ENCODE data around the gene FTH1. TPM values are rescaled to one million over a fixed set of nuclear protein-coding genes. Genes with fewer than 3 reads are reported as not detected.

The FTH1 gene
- total RNA-seq, 3 donors from 2014 or later: 351 to 505 (median 363) TPM

DNA sequence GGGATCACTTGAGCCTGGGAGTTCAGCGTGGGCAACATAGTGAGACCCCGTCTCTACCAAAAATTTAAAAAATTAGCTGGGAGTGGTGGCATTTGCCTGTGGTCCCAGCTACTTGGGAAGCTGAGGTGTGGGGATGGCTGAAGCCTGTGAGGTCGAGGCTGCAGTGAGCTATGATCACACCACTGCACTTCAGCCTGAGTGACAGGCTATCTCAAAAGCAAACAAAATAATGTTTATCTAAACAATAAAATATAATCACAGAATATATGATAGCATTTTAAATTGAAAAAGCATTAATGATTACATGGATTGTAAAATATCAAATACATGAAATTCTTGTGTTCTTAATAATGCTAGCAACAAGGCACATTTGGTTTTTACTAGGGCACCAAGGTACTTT is 14.6 kb downstream of the FTH1 start:
- no peak overlapping the region for H3K4me3 Mint-ChIP-seq
- DNase-seq: no peak
- no peaks in the 10 kb centered on the region for H3K9me3 Mint-ChIP-seq
- H3K4me1 Mint-ChIP-seq (ENCODE audit: low read depth): peaks cover 2% of the 10 kb centered on the region
- peaks cover 25% of the 10 kb centered on the region for H3K27me3 Mint-ChIP-seq (ENCODE audit: low read depth)
- H3K36me3 Mint-ChIP-seq (ENCODE audit: insufficient read depth): no peaks in the 10 kb centered on the region
- ATAC-seq: no peak

- no peaks in the 10 kb centered on the region for H3K36me3 Mint-ChIP-seq (ENCODE audit: insufficient read depth)
- no peak overlapping the region for H3K4me3 Mint-ChIP-seq
Observed at GRCh38 chr11:61951484-61952135, 15.8 kb downstream of the FTH1 start.

GRCh38 chr11:61950035-61950547 is 17.3 kb downstream of the FTH1 start, which contains the start of gene BEST1:
TSS of gene BEST1 (plus strand) at chr11:61950351. CDS start at chr11:61951807, 1,456 bp downstream.
- Mint-ChIP-seq H3K27me3 (ENCODE audit: low read depth) (peaks cover 16% of the 10 kb centered on the region), H3K36me3 (ENCODE audit: insufficient read depth) (no peaks in the 10 kb centered on the region), H3K4me1 (ENCODE audit: low read depth) (peaks cover 3% of the 10 kb centered on the region), H3K9me3 (no peaks in the 10 kb centered on the region), H3K4me3 (no peak within 1 kb of the TSS)
- DNase-seq (no peak), ATAC-seq (no peak)

More at GRCh38 chr11:61951484-61952135, 15.8 kb downstream of the FTH1 start:
- ATAC-seq (no peak), DNase-seq (no peak)
- no peaks in the 10 kb centered on the region for H3K9me3 Mint-ChIP-seq
- peaks cover 5% of the 10 kb centered on the region for H3K4me1 Mint-ChIP-seq (ENCODE audit: low read depth)
- H3K27me3 Mint-ChIP-seq (ENCODE audit: low read depth): peaks cover 25% of the 10 kb centered on the region

DNA sequence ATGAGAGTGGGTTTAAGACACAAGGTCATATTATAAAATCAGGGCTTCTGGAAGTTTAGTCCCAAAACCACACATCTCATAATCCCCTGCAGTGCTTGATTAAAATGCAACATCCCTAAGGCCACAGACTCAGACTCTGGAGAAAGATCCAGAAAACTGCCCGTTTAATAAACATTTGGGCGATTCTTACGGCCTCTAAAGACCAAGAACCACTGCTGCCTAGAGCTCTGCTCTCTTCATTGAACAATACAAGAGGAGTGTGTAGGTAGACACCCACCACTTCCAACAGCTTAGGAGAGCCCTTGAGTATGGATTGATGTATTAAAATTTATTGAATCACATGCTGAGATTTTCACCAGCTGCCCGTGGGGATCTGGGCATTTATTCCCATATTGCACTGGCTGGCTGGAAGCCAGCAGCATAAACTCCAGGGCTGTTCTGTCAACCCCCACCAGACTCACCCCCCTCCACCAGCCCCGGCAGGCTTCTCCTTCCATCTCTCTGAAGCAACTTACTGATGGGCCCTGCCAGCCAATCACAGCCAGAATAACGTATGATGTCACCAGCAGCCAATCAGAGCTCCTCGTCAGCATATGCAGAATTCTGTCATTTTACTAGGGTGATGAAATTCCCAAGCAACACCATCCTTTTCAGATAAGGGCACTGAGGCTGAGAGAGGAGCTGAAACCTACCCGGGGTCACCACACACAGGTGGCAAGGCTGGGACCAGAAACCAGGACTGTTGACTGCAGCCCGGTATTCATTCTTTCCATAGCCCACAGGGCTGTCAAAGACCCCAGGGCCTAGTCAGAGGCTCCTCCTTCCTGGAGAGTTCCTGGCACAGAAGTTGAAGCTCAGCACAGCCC is 18.0 kb downstream of the FTH1 start:
- ATAC-seq (no peak), DNase-seq (no peak)
- Mint-ChIP-seq H3K4me3 (no peak overlapping the region), H3K27me3 (ENCODE audit: low read depth) (peaks cover 9% of the 10 kb centered on the region), H3K36me3 (ENCODE audit: insufficient read depth) (no peaks in the 10 kb centered on the region), H3K9me3 (no peaks in the 10 kb centered on the region), H3K4me1 (ENCODE audit: low read depth) (peaks cover 3% of the 10 kb centered on the region)

- Mint-ChIP-seq H3K9me3 (no peaks in the 10 kb centered on the region), H3K36me3 (ENCODE audit: insufficient read depth) (no peaks in the 10 kb centered on the region), H3K4me3 (no peak overlapping the region), H3K4me1 (ENCODE audit: low read depth) (peaks cover 3% of the 10 kb centered on the region), H3K27me3 (ENCODE audit: low read depth) (peaks cover 2% of the 10 kb centered on the region)
- DNase-seq: no peak
- ATAC-seq: no peak
Observed at GRCh38 chr11:61948505-61948904, 18.9 kb downstream of the FTH1 start.

- DNase-seq: peak; percentile 55
- Mint-ChIP-seq H3K4me3 (no peak overlapping the region), H3K36me3 (ENCODE audit: insufficient read depth) (no peaks in the 10 kb centered on the region), H3K27me3 (ENCODE audit: low read depth) (peaks cover 2% of the 10 kb centered on the region), H3K9me3 (no peaks in the 10 kb centered on the region), H3K4me1 (ENCODE audit: low read depth) (peaks cover 3% of the 10 kb centered on the region)
- peak; percentile 69 to 76 for ATAC-seq
Observed at GRCh38 chr11:61947486-61948210, 19.8 kb downstream of the FTH1 start.

- no peak overlapping the region for H3K4me3 Mint-ChIP-seq
- ATAC-seq: no peak
Observed at GRCh38 chr11:61946894-61947293, 20.5 kb downstream of the FTH1 start.

GRCh38 chr11:61945191-61945590 is 22.2 kb downstream of the FTH1 start:
- DNase-seq (no peak), ATAC-seq (no peak)
- H3K4me3 Mint-ChIP-seq: no peak overlapping the region
- H3K9me3 Mint-ChIP-seq: no peaks in the 10 kb centered on the region
- H3K27me3 Mint-ChIP-seq (ENCODE audit: low read depth): no peaks in the 10 kb centered on the region
- no peaks in the 10 kb centered on the region for H3K36me3 Mint-ChIP-seq (ENCODE audit: insufficient read depth)
- H3K4me1 Mint-ChIP-seq (ENCODE audit: low read depth): peaks cover 3% of the 10 kb centered on the region

More at GRCh38 chr11:61946894-61947293, 20.5 kb downstream of the FTH1 start:
- DNase-seq: no peak
- no peaks in the 10 kb centered on the region for H3K36me3 Mint-ChIP-seq (ENCODE audit: insufficient read depth)
- H3K9me3 Mint-ChIP-seq: no peaks in the 10 kb centered on the region
- H3K27me3 Mint-ChIP-seq (ENCODE audit: low read depth): no peaks in the 10 kb centered on the region
- peaks cover 3% of the 10 kb centered on the region for H3K4me1 Mint-ChIP-seq (ENCODE audit: low read depth)

GRCh38 chr11:61940466-61940865 is 27.0 kb downstream of the FTH1 start:
- H3K27me3 Mint-ChIP-seq (ENCODE audit: low read depth): peaks cover 10% of the 10 kb centered on the region
- DNase-seq (no peak), ATAC-seq (no peak)
- H3K4me1 Mint-ChIP-seq (ENCODE audit: low read depth): no peaks in the 10 kb centered on the region
- peaks cover 13% of the 10 kb centered on the region for H3K9me3 Mint-ChIP-seq
- H3K4me3 Mint-ChIP-seq: no peak overlapping the region
- peaks cover 3% of the 10 kb centered on the region for H3K36me3 Mint-ChIP-seq (ENCODE audit: insufficient read depth)

- ATAC-seq (no peak), DNase-seq (no peak)
- peaks cover 26% of the 10 kb centered on the region for H3K27me3 Mint-ChIP-seq (ENCODE audit: low read depth)
- no peak overlapping the region for H3K4me3 Mint-ChIP-seq
- peaks cover 18% of the 10 kb centered on the region for H3K9me3 Mint-ChIP-seq
- H3K4me1 Mint-ChIP-seq (ENCODE audit: low read depth): no peaks in the 10 kb centered on the region
- H3K36me3 Mint-ChIP-seq (ENCODE audit: insufficient read depth): peaks cover 3% of the 10 kb centered on the region
Observed at GRCh38 chr11:61935861-61936260, 31.6 kb downstream of the FTH1 start.

DNA sequence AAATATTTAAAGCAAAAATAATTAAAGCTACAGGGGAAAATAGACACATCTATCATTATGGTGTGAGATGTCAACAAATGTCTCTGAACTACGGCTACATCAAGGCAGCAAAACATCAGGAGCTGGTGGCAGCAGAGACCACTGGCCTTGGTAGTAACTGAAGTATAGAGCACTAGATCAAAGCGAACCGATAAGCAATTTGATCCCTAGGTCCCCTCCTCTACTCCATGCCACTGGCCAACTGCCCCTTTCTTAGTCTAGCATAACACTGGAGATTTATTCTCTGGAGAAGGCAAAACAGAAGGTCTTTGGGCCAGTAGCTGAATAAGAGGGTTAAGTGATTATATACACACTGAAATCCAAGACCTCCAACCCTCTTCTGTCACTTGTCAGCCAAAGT is 36.5 kb downstream of the FTH1 start:
- peaks cover 17% of the 10 kb centered on the region for H3K27me3 Mint-ChIP-seq (ENCODE audit: low read depth)
- H3K4me3 Mint-ChIP-seq: no peak overlapping the region
- DNase-seq: no peak
- no peak for ATAC-seq
- H3K4me1 Mint-ChIP-seq (ENCODE audit: low read depth): no peaks in the 10 kb centered on the region
- peaks cover 7% of the 10 kb centered on the region for H3K9me3 Mint-ChIP-seq
- H3K36me3 Mint-ChIP-seq (ENCODE audit: insufficient read depth): peaks cover under 1% of the 10 kb centered on the region

- no peaks in the 10 kb centered on the region for H3K36me3 Mint-ChIP-seq (ENCODE audit: insufficient read depth)
- DNase-seq (no peak), ATAC-seq (no peak)
- H3K4me3 Mint-ChIP-seq: no peak overlapping the region
- H3K4me1 Mint-ChIP-seq (ENCODE audit: low read depth): no peaks in the 10 kb centered on the region
- peaks cover 5% of the 10 kb centered on the region for H3K9me3 Mint-ChIP-seq
- H3K27me3 Mint-ChIP-seq (ENCODE audit: low read depth): peaks cover 11% of the 10 kb centered on the region
Observed at GRCh38 chr11:61928606-61929005, 38.8 kb downstream of the FTH1 start.

GRCh38 chr11:61927501-61927900 is 39.9 kb downstream of the FTH1 start:
- no peak for ATAC-seq
- no peaks in the 10 kb centered on the region for H3K9me3 Mint-ChIP-seq
- H3K27me3 Mint-ChIP-seq (ENCODE audit: low read depth): peaks cover 10% of the 10 kb centered on the region
- H3K4me3 Mint-ChIP-seq: no peak overlapping the region
- DNase-seq: no peak
- H3K36me3 Mint-ChIP-seq (ENCODE audit: insufficient read depth): no peaks in the 10 kb centered on the region
- no peaks in the 10 kb centered on the region for H3K4me1 Mint-ChIP-seq (ENCODE audit: low read depth)

- Mint-ChIP-seq H3K4me3 (no peak overlapping the region), H3K27me3 (ENCODE audit: low read depth) (peaks cover 13% of the 10 kb centered on the region), H3K36me3 (ENCODE audit: insufficient read depth) (no peaks in the 10 kb centered on the region), H3K4me1 (ENCODE audit: low read depth) (no peaks in the 10 kb centered on the region), H3K9me3 (no peaks in the 10 kb centered on the region)
- ATAC-seq: no peak
- no peak for DNase-seq
Observed at GRCh38 chr11:61926235-61926634, 41.2 kb downstream of the FTH1 start.
